IMR-90 (cell line): ENCODE results near the gene FUT8. TPM values are rescaled to one million over a fixed set of nuclear protein-coding genes. Genes with fewer than 3 reads are reported as not detected.

Source experiments
- ATAC-seq: fragments of 200-7000 bp; cut with Tn5 transposase; 2 replicates; pipeline ENCODE4 v1.9.1; 2020; ENCODE audit warnings: low read depth, mild to moderate bottlenecking, moderate library complexity
- BruUV-seq: library from RNA; stranded (reverse); fragments of 400-500 nt; replicated peaks from 2 replicates; lab custom pipeline; 2021; lab: Mats Ljungman, UMichigan
- CTCF ChIA-PET: fragments of 300-600 bp; formaldehyde crosslinking; extraction: SDS; loops from one replicate; lab custom pipeline; 2021; ENCODE audit warnings: antibody characterized with exemption; lab: Yijun Ruan, JAX
- POLR2A ChIA-PET: fragments of 300-600 bp; sonication (Branson Sonifier 250); formaldehyde crosslinking; loops from one replicate; lab custom pipeline; 2022; ENCODE audit warnings: antibody characterized with exemption; ENCODE audit not compliant: unreplicated experiment; lab: Charles Lee
- DNase-seq: peaks from one replicate; pipeline ENCODE4 v3.0.0; 2013
- H2AFZ ChIP-seq: replicated peaks from 2 replicates; pipeline ENCODE3; 2013; ENCODE audit warnings: low read length, mild to moderate bottlenecking; ENCODE audit not compliant: poor library complexity
- H2AK5ac ChIP-seq: 2 replicates; pipeline ENCODE4 v1.6.1; 2013; ENCODE audit warnings: low read depth, low read length, inconsistent platforms
- H2AK9ac ChIP-seq: replicated peaks from 2 replicates; pipeline ENCODE3; 2013; ENCODE audit warnings: mild to moderate bottlenecking, low read depth, low read length, moderate library complexity; ENCODE audit not compliant: poor library complexity
- H2BK120ac ChIP-seq: 2 replicates; pipeline ENCODE4 v1.6.1; 2013; ENCODE audit warnings: low read depth, low read length, inconsistent platforms
- H2BK15ac ChIP-seq: 3 replicates; pipeline ENCODE4 v1.6.1; 2013; ENCODE audit warnings: low read depth, low read length, inconsistent platforms
- H2BK20ac ChIP-seq: 2 replicates; pipeline ENCODE4 v1.6.1; 2013; ENCODE audit warnings: low read depth, mild to moderate bottlenecking, inconsistent platforms, low read length, moderate library complexity
- H2BK5ac ChIP-seq: 2 replicates; pipeline ENCODE4 v1.6.1; 2013; ENCODE audit warnings: mild to moderate bottlenecking, low read depth, low read length, inconsistent platforms; ENCODE audit not compliant: poor library complexity, severe bottlenecking
- H3K14ac ChIP-seq: replicated peaks from 2 replicates; pipeline ENCODE4 v1.6.1; 2013; ENCODE audit warnings: low read depth, low read length, inconsistent platforms
- H3K18ac ChIP-seq: 2 replicates; pipeline ENCODE4 v1.6.1; 2013; ENCODE audit warnings: low read depth, low read length, control low read depth
- H3K23ac ChIP-seq: 2 replicates; pipeline ENCODE4 v1.6.1; 2013; ENCODE audit warnings: low read depth, low read length, inconsistent platforms
- H3K27ac ChIP-seq: 2 replicates; pipeline ENCODE4 v1.5.1; 2013; ENCODE audit warnings: mild to moderate bottlenecking, control low read depth, low read length; ENCODE audit not compliant: insufficient read depth
- H3K27me3 ChIP-seq: 2 replicates; pipeline ENCODE4 v1.6.1; 2013; ENCODE audit warnings: low read length; ENCODE audit not compliant: control insufficient read depth, insufficient read depth
- H3K36me3 ChIP-seq: 2 replicates; pipeline ENCODE4 v1.6.1; 2013; ENCODE audit warnings: low read length, mixed read lengths; ENCODE audit not compliant: control insufficient read depth, insufficient read depth
- H3K4ac ChIP-seq: 2 replicates; pipeline ENCODE4 v1.6.1; 2013; ENCODE audit warnings: low read depth, low read length, inconsistent platforms
- H3K4me1 ChIP-seq: 2 replicates; pipeline ENCODE4 v1.6.1; 2013; ENCODE audit warnings: low read length, mixed read lengths; ENCODE audit not compliant: control insufficient read depth, insufficient read depth
- H3K4me2 ChIP-seq: 2 replicates; pipeline ENCODE4 v1.6.1; 2013; ENCODE audit warnings: low read depth, mild to moderate bottlenecking, control low read depth, low read length, moderate library complexity
- H3K4me3 ChIP-seq: 2 replicates; pipeline ENCODE4 v1.5.1; 2013; ENCODE audit warnings: low read depth, mild to moderate bottlenecking, control low read depth, low read length, moderate library complexity; ENCODE audit not compliant: insufficient read depth
- H3K56ac ChIP-seq: 2 replicates; pipeline ENCODE4 v1.6.1; 2013; ENCODE audit warnings: low read length, inconsistent platforms; ENCODE audit not compliant: insufficient read depth; ENCODE audit errors: extremely low read depth
- H3K79me1 ChIP-seq, 2 experiments: 2 replicates each; pipeline ENCODE4 v1.6.1; 2013; ENCODE audit warnings: low read length in 2 of 2, inconsistent platforms in 1 of 2, low read depth in 1 of 2
- H3K9ac ChIP-seq: 2 replicates; pipeline ENCODE4 v1.6.1; 2013; ENCODE audit warnings: low read depth, low read length, control low read depth
- H3K9me1 ChIP-seq: 2 replicates; pipeline ENCODE4 v1.6.1; 2013; ENCODE audit warnings: low read length, inconsistent platforms; ENCODE audit not compliant: insufficient read depth
- H3K9me3 ChIP-seq: 2 replicates; pipeline ENCODE4 v1.6.1; 2013; ENCODE audit warnings: low read length; ENCODE audit not compliant: control insufficient read depth, insufficient read depth
- H4K20me1 ChIP-seq: 2 replicates; pipeline ENCODE4 v1.6.1; 2013; ENCODE audit warnings: low read length, inconsistent platforms; ENCODE audit not compliant: insufficient read depth
- H4K5ac ChIP-seq: 2 replicates; pipeline ENCODE4 v1.6.1; 2013; ENCODE audit warnings: mild to moderate bottlenecking, low read depth, low read length, control low read depth
- H4K8ac ChIP-seq, 2 experiments: 2 replicates each; pipeline ENCODE4 v1.6.1; 2013; ENCODE audit warnings: low read depth in 2 of 2, low read length in 2 of 2, control low read depth in 1 of 2, inconsistent platforms in 1 of 2
- H4K91ac ChIP-seq: 2 replicates; pipeline ENCODE4 v1.6.1; 2013; ENCODE audit warnings: low read depth, low read length, inconsistent platforms; ENCODE audit not compliant: insufficient read depth
- BHLHE40 ChIP-seq: fragments of 150-350 bp; IDR thresholded peaks from 2 replicates; pipeline ENCODE4 v1.6.1; 2016; ENCODE audit warnings: mild to moderate bottlenecking, low read depth, low read length
- CEBPB ChIP-seq: IDR thresholded peaks from 2 replicates; pipeline ENCODE4 v1.6.1; 2012; ENCODE audit warnings: low read depth, low read length, improper control_type of control experiment
- ELK1 ChIP-seq: fragments of 150-350 bp; IDR thresholded peaks from 2 replicates; pipeline ENCODE4 v1.6.1; 2016; ENCODE audit warnings: low read depth, mild to moderate bottlenecking, low read length, moderate library complexity, borderline replicate concordance
- MAZ ChIP-seq: IDR thresholded peaks from 2 replicates; pipeline ENCODE4 v1.6.1; 2012; ENCODE audit warnings: low read depth, mild to moderate bottlenecking, low read length, improper control_type of control experiment, moderate library complexity, borderline replicate concordance
- RFX5 ChIP-seq: IDR thresholded peaks from 2 replicates; pipeline ENCODE4 v1.8.0; 2012; ENCODE audit warnings: low read depth, mild to moderate bottlenecking, low read length, moderate library complexity
- SMC3 ChIP-seq: fragments of 150-350 bp; IDR thresholded peaks from 2 replicates; pipeline ENCODE4 v1.6.1; 2016; ENCODE audit warnings: low read depth, mild to moderate bottlenecking, antibody characterized with exemption, low read length, moderate library complexity
- WGBS, 2 experiments: methylation state at CpG; one replicate each; pipeline versions ENCODE4 v1.1.5 to v1.1.7; 2013; ENCODE audit warnings: missing lambda C conversion rate in 2 of 2; ENCODE audit not compliant: insufficient read length in 1 of 2; ENCODE audit errors: extremely low coverage in 2 of 2; 5-methylcytosine and 5-hydroxymethylcytosine counted together
- dilution Hi-C: fragments of 300-500 bp; cut with HindIII; formaldehyde crosslinking; loops from one replicate; pipeline ENCODE4 v1.14.3; 2018; ENCODE audit warnings: low sequenced_read_pairs; ENCODE audit not compliant: unreplicated experiment
- in situ Hi-C: fragments of 300-500 bp; cut with MboI; formaldehyde crosslinking; loops from 3 replicates; pipeline ENCODE4 v1.14.3; 2019; ENCODE audit warnings: low sequenced_read_pairs, inconsistent platforms, mixed read lengths
- intact Hi-C: fragments of 100-400 bp; cut with micrococcal nuclease; formaldehyde crosslinking; loops from 2 replicates; pipeline ENCODE4 v1.10.0; 2022
- polyA plus RNA-seq, 3 experiments: library from polyadenylated mRNA; depleted of rRNA; stranded (reverse); fragments of >200 nt; gene quantifications; 2 replicates each; pipeline ENCODE4 v1.2.3, GENCODE V29; 2012; ENCODE audit warnings: low replicate concordance in 1 of 3
- total RNA-seq: library from RNA; depleted of rRNA; stranded (reverse); fragments of >200 nt; gene quantifications from 2 replicates; pipeline ENCODE4 v1.2.3, GENCODE V29; 2012

FUT8 gene
- total and polyA plus RNA-seq, 2 of the 4 experiments (the other 2 are of a cell fraction) = 15.6 to 72.9 TPM

- H2AK9ac ChIP-seq = no peak overlapping the region
- H3K56ac ChIP-seq = no peak overlapping the region
- no peak overlapping the region for H2AFZ ChIP-seq
- H2BK15ac ChIP-seq = no peak overlapping the region
- H3K27me3 ChIP-seq = no peaks in the 10 kb centered on the region
- DNase-seq (no peak), ATAC-seq (no peak)
- H4K91ac ChIP-seq = no peak overlapping the region
- no peak overlapping the region for H3K9ac ChIP-seq
- no peaks in the 10 kb centered on the region; a peak in 1 of 4 replicates for H3K79me1 ChIP-seq
- H3K23ac ChIP-seq = no peak overlapping the region
- H3K4me3 ChIP-seq = no peak overlapping the region
- dilution Hi-C loops = no loop called here
- no peak overlapping the region for H3K4me2 ChIP-seq
- intact Hi-C loops = no loop called here
- no peak overlapping the region for H3K27ac ChIP-seq
- H3K4ac ChIP-seq = no peak overlapping the region
- ChIA-PET POLR2A (no interaction called here), CTCF (no interaction called here)
- no peak overlapping the region for H2AK5ac ChIP-seq
- no CpG with 5 or more reads among the region's 1 CpG for WGBS, 2 experiments
- no peak overlapping the region for H3K14ac ChIP-seq
- no peak overlapping the region for H2BK5ac ChIP-seq
- no peak overlapping the region for H4K8ac ChIP-seq
- BruUV-seq = no TSS peak
- no peak overlapping the region for H2BK20ac ChIP-seq
- no peaks in the 10 kb centered on the region for H4K20me1 ChIP-seq
- H3K18ac ChIP-seq = no peak overlapping the region
- H3K36me3 ChIP-seq = no peaks in the 10 kb centered on the region
- no peaks in the 10 kb centered on the region for H3K9me1 ChIP-seq
- H3K9me3 ChIP-seq = no peaks in the 10 kb centered on the region
- H4K5ac ChIP-seq = no peak overlapping the region
- TF ChIP-seq CEBPB (no peak), BHLHE40 (no peak), SMC3 (no peak), MAZ (no peak), RFX5 (no peak), ELK1 (no peak)
- no peaks in the 10 kb centered on the region for H3K4me1 ChIP-seq
- no peak overlapping the region for H2BK120ac ChIP-seq
- in situ Hi-C loops = no loop called here
These were observed 216.1 kb downstream of the FUT8 start for GRCh38 chr14:65628664-65629063.
